RWPE2 (cell line): Measurements from ENCODE around the gene EMC9.
"Not testable (repeated sequence)": the region's sequence is repeated elsewhere in the genome, so short reads cannot be mapped to it uniquely, and the experiment has no call there.

Experiments used
- ATAC-seq: fragments of 200-7000 bp; cut with Tn5 transposase; 3 replicates; pipeline ENCODE4 v1.9.1; 2021; ENCODE audit warnings: low read depth
- DNase-seq: peaks from one replicate; pipeline ENCODE4 v3.0.0-alpha.2; 2020; ENCODE audit warnings: low spot score
- H3K27ac ChIP-seq: fragments of 450-650 bp; 2 replicates; pipeline ENCODE4 v1.5.1; 2017; ENCODE audit warnings: mild to moderate bottlenecking; ENCODE audit not compliant: poor library complexity, severe bottlenecking
- H3K27me3 ChIP-seq: fragments of 250-450 bp; sonication (Bioruptor Pico); 2 replicates; pipeline ENCODE4 v1.5.1; 2021; ENCODE audit warnings: mild to moderate bottlenecking, moderate library complexity; ENCODE audit not compliant: insufficient read depth, poor library complexity, severe bottlenecking
- H3K36me3 ChIP-seq: fragments of 250-450 bp; sonication (Bioruptor Pico); 2 replicates; pipeline ENCODE4 v1.5.1; 2020; ENCODE audit warnings: low read depth, mild to moderate bottlenecking, moderate library complexity
- H3K4me1 ChIP-seq: fragments of 250-450 bp; sonication (Bioruptor Pico); 2 replicates; pipeline ENCODE4 v1.5.1; 2021; ENCODE audit warnings: mild to moderate bottlenecking, moderate library complexity; ENCODE audit not compliant: insufficient read depth, poor library complexity, severe bottlenecking
- H3K4me3 ChIP-seq: fragments of 250-450 bp; sonication (Bioruptor Pico); 2 replicates; pipeline ENCODE4 v1.5.1; 2021; ENCODE audit warnings: mild to moderate bottlenecking, moderate library complexity; ENCODE audit not compliant: severe bottlenecking
- H3K9me3 ChIP-seq: fragments of 250-450 bp; sonication (Bioruptor Pico); 2 replicates; pipeline ENCODE4 v1.5.1; 2021; ENCODE audit warnings: mild to moderate bottlenecking, moderate library complexity; ENCODE audit not compliant: severe bottlenecking
- CTCF ChIP-seq: fragments of 450-650 bp; IDR thresholded peaks from one replicate; pipeline ENCODE4 v1.5.1; 2017; ENCODE audit warnings: mild to moderate bottlenecking, moderate library complexity; ENCODE audit not compliant: poor library complexity, severe bottlenecking

The EMC9 gene

GRCh38 chr14:24106672-24107271 is 34.6 kb downstream of the EMC9 start:
- H3K27me3 ChIP-seq = no peaks in the 10 kb centered on the region
- ATAC-seq (no peak), DNase-seq (no peak)
- no peak overlapping the region for H3K4me3 ChIP-seq
- peaks cover 23% of the 10 kb centered on the region for H3K36me3 ChIP-seq
- TF ChIP-seq CTCF = no peak
- H3K4me1 ChIP-seq = peaks cover 29% of the 10 kb centered on the region
- H3K27ac ChIP-seq = no peak overlapping the region
- H3K9me3 ChIP-seq = no peaks in the 10 kb centered on the region

GRCh38 chr14:24105609-24106239 is 35.7 kb downstream of the EMC9 start:
- not testable (repeated sequence) for ATAC-seq, H3K27me3 ChIP-seq, DNase-seq, H3K27ac ChIP-seq, H3K4me3 ChIP-seq, H3K9me3 ChIP-seq
- H3K4me1 ChIP-seq = peaks cover 29% of the 10 kb centered on the region
- H3K36me3 ChIP-seq = peaks cover 34% of the 10 kb centered on the region

GRCh38 chr14:24103451-24103850 is 37.9 kb downstream of the EMC9 start:
- Histone ChIP-seq H3K9me3 (no peaks in the 10 kb centered on the region), H3K27me3 (no peaks in the 10 kb centered on the region), H3K27ac (no peak overlapping the region), H3K4me1 (peaks cover 13% of the 10 kb centered on the region), H3K36me3 (peaks cover 57% of the 10 kb centered on the region), H3K4me3 (no peak overlapping the region)
- TF ChIP-seq CTCF = no peak
- no peak for ATAC-seq
- no peak for DNase-seq

GRCh38 chr14:24102357-24103048 is 38.9 kb downstream of the EMC9 start:
- DNase-seq (no peak), ATAC-seq (no peak)
- Histone ChIP-seq H3K27me3 (no peaks in the 10 kb centered on the region), H3K4me3 (no peak overlapping the region), H3K27ac (no peak overlapping the region), H3K9me3 (no peaks in the 10 kb centered on the region), H3K36me3 (peaks cover 66% of the 10 kb centered on the region), H3K4me1 (peaks cover 9% of the 10 kb centered on the region)
- no peak for TF ChIP-seq CTCF

GRCh38 chr14:24100982-24101494 is 40.4 kb downstream of the EMC9 start:
- Histone ChIP-seq H3K4me3 (no peak overlapping the region), H3K36me3 (peaks cover 75% of the 10 kb centered on the region), H3K27ac (no peak overlapping the region), H3K9me3 (no peaks in the 10 kb centered on the region), H3K4me1 (no peaks in the 10 kb centered on the region), H3K27me3 (no peaks in the 10 kb centered on the region)
- DNase-seq (no peak), ATAC-seq (no peak)
- no peak for TF ChIP-seq CTCF
